HG02885 (cell line): ENCODE data around the gene ANKS1A.
"Not testable (repeated sequence)": the region's sequence is repeated elsewhere in the genome, so short reads cannot be mapped to it uniquely, and the experiment has no call there.

Source experiments
- ATAC-seq: cut with Tn5 transposase; IDR thresholded peaks from one replicate; pipeline ENCODE4 v1.9.1; 2021; ENCODE audit warnings: mild to moderate bottlenecking; ENCODE audit not compliant: unreplicated experiment, poor library complexity

Gene ANKS1A

DNA sequence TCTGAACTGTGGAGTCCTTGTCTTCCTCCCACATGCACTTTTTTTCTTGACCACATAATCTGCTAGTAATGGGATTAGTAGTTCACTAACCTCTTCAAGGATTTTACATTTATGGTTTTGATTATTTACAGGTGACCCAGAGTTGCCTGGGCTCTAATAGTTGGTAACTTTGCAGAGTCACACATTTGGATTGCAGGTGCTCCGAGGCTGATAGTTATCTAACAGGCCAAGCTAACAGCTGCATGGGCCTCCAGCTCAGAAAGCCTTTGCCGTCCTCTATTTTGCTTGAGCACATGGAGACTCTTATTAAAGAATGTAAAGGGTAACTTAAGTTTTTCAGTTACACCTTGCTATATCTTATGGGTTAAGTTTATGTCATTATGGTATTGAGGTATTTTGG, 95.4 kb downstream of the ANKS1A start:
- no peak for ATAC-seq

- no peak for ATAC-seq
Observed at GRCh38 chr6:34985236-34985635, 96.2 kb downstream of the ANKS1A start.

- no peak for ATAC-seq
Observed at GRCh38 chr6:34986845-34987246, 97.8 kb downstream of the ANKS1A start.

- ATAC-seq, result no peak
Observed at GRCh38 chr6:34987506-34987905, 98.5 kb downstream of the ANKS1A start.

- ATAC-seq, result no peak
Observed at GRCh38 chr6:34990971-34991560, 102.0 kb downstream of the ANKS1A start.

GRCh38 chr6:34992376-34992775, 103.3 kb downstream of the ANKS1A start:
- no peak for ATAC-seq

- ATAC-seq, result no peak
Observed at GRCh38 chr6:34993213-34993612, 104.2 kb downstream of the ANKS1A start.

DNA sequence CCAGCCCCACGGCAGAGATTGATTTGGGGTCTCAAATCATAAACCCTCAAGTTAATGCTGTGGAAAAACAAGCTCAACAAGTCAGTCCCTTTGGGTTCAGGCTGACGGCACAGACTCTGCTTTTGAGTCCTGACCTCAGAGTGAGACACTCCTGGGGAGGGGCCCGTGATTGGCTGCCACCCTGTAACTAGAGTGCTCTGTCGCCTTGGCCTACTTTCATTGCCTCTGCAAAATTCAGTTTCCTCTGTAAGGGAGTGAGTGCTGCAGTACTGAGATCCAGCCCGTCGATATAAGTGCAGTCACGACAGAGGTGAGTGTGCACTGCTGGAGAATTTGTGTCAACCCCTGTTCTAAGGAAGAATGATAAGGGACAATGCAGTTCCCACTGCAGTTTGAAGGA, 105.6 kb downstream of the ANKS1A start:
- no peak for ATAC-seq

- ATAC-seq, result not testable (repeated sequence)
Observed at GRCh38 chr6:34998417-34998816, 109.4 kb downstream of the ANKS1A start.

- not testable (repeated sequence) for ATAC-seq
Observed at GRCh38 chr6:34999153-34999552, 110.1 kb downstream of the ANKS1A start.

- ATAC-seq, result not testable (repeated sequence)
Observed at GRCh38 chr6:34999962-35000361, 110.9 kb downstream of the ANKS1A start.

DNA sequence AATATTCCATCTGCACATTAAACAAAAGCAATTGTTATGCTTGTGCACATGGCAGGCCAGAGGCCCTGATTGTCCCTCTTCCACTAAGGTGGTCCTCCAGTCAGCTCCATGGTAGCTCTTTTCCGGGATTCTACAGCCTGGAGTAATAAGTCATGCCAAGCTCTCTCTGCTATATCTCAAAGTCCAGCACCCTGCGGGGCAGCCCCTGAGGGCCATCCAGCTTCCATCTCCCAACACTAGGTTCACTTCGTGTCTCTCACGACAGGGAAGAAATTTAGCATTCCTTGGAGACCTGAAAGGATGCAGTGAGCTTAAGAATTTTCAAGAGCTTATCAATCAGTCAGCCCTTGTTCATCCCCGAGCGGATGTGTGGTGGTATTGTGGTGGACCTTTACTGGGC, 112.3 kb downstream of the ANKS1A start:
- not testable (repeated sequence) for ATAC-seq

GRCh38 chr6:35003886-35004530, 115.0 kb downstream of the ANKS1A start:
- ATAC-seq, result not testable (repeated sequence)

DNA sequence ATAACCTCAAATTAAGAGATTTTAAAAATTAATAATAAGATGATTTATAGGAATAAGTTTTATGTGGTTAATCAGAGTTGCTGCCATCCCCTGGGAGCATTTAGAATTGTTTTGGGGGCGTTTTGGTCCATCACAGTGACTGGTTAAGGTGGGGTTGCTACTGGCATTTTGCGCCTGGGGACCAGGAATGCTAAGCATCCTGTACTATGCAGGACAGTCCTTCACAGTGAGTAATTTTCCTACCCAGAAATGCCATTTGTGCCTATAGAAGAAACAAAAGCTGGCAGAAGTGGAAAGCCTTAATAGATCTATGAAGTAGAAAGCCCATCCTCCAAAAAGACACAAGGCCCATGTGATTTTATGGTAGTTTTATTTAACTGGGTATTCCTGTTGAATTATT, 118.0 kb downstream of the ANKS1A start:
- no peak for ATAC-seq

DNA sequence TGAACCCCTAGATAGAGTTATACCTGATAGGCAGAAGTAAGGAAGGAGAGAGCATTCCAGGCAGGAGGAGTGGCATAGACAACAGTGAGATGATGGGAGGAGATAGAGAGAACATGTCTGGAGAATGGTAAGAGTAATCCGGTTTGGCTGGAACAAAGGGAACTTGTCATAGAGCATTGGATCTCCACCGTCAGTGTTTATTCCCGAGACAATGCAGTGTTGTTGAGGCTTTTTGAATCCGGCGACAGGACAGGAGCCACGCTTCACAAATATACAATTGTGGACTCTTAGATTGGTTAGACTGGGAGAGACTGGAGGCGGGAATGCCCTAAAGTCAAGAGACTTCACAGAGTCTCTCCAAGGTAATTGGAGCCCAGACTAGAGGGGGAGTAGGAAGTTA, 119.8 kb downstream of the ANKS1A start:
- ATAC-seq, result no peak

GRCh38 chr6:35011096-35012041, 122.3 kb downstream of the ANKS1A start:
- ATAC-seq, result no peak

GRCh38 chr6:35013701-35014100, 124.6 kb downstream of the ANKS1A start:
- ATAC-seq, result no peak

DNA sequence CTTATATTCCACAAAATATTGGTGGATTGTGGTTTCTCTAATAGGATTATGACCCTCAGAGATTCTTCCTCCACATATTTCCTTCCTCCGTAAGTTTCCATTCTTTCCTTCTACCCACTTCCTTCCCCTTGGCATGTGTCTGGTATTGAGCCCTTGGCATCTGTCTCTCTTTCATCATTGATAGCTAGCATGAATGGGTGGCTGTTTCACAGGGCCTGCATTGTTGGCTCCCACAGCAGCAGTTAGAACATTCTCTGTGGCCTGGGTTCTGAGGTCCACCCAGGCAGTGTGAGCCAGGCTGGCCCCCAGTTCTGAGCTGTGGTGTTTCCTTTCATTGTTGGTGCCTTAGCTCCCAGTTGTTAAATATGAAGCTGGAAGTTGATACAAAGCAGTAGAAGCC, 125.3 kb downstream of the ANKS1A start:
- ATAC-seq, result no peak

- no peak for ATAC-seq
Observed at GRCh38 chr6:35014786-35015185, 125.7 kb downstream of the ANKS1A start.

GRCh38 chr6:35015476-35015875, 126.4 kb downstream of the ANKS1A start:
- ATAC-seq, result no peak

DNA sequence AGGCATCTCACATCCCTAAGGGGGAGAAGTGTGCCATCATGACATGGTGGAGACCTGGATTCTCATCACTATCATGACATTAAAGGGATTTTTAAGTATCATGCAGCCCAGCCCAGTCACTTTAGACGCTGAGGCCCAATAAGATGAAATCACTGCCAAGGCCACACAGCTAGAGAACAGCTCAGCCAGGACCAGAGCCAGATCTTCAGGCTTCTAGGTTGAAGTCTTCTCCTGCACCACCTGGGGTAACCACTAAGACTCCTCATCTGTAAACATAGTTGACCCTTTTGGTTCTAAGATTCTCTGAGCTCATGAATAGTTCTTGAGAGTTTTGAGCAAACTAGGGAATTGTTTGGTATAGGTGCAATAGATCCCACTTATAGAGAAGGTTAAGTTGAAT, 126.9 kb downstream of the ANKS1A start:
- no peak for ATAC-seq
